Tibial nerve (tissue), 4 donors: ENCODE data around the gene RPS19.

Source experiments
- CTCF ChIP-seq, 5 experiments: fragments of 200-600 bp in 3 of 5; fragments of 450-650 bp in 2 of 5; sonication (generic) in 3 of 5; IDR thresholded peaks; one replicate each; pipeline ENCODE4 v1.5.1; 2016 to 2019; ENCODE audit warnings: antibody characterized with exemption in 5 of 5, mild to moderate bottlenecking in 3 of 5, moderate library complexity in 2 of 5
- EP300 ChIP-seq, 2 donors: sonication (generic); formaldehyde crosslinking; IDR thresholded peaks; one replicate each; pipeline ENCODE4 v1.6.1; 2017; ENCODE audit warnings: antibody characterized with exemption in 2 of 2, mild to moderate bottlenecking in 1 of 2
- POLR2A ChIP-seq, 2 donors: fragments of 450-650 bp; IDR thresholded peaks; one replicate each; pipeline ENCODE4 v1.6.1; 2017; ENCODE audit warnings: antibody characterized with exemption in 2 of 2, mild to moderate bottlenecking in 2 of 2, moderate library complexity in 2 of 2

- TF ChIP-seq CTCF (IDR thresholded peaks at IDR 0.05): no peak
- TF ChIP-seq POLR2A (IDR thresholded peaks at IDR 0.05): no peak
- no peak for TF ChIP-seq EP300 (IDR thresholded peaks at IDR 0.05)
Observed at GRCh38 chr19:41870401-41870873, 10.4 kb downstream of the RPS19 start.
